ENCODE measurements around the gene ALG1. TPM values are rescaled to one million over a fixed set of nuclear protein-coding genes. Genes with fewer than 3 reads are reported as not detected.
"Not testable (repeated sequence)": the region's sequence is repeated elsewhere in the genome, so short reads cannot be mapped to it uniquely, and the experiment has no call there.

ALG1 gene
- total RNA-seq, 1 donor from 2014 or later: 20.5 TPM

GRCh38 chr16:5084099-5084731, 12.6 kb downstream of the ALG1 start:
- DNase-seq (ENCODE audit: low read depth); H3K27me3 ChIP-seq (ENCODE audit: control insufficient read depth, insufficient read depth, low read length); H3K36me3 ChIP-seq (ENCODE audit: control insufficient read depth, insufficient read depth, low read length); FAIRE-seq; H3K4me3 ChIP-seq (ENCODE audit: low read depth, low read length): not testable (repeated sequence)

GRCh38 chr16:5084802-5085201, 13.2 kb downstream of the ALG1 start:
- DNase-seq (ENCODE audit: low read depth): peak; percentile 38
- not testable (repeated sequence) for H3K4me3 ChIP-seq (ENCODE audit: low read depth, low read length); H3K27me3 ChIP-seq (ENCODE audit: control insufficient read depth, insufficient read depth, low read length); H3K36me3 ChIP-seq (ENCODE audit: control insufficient read depth, insufficient read depth, low read length); FAIRE-seq
- peak; percentile 73 for TF ChIP-seq CTCF (IDR thresholded peaks at IDR 0.05; ENCODE audit: insufficient read depth, low read length, severe bottlenecking)

DNA sequence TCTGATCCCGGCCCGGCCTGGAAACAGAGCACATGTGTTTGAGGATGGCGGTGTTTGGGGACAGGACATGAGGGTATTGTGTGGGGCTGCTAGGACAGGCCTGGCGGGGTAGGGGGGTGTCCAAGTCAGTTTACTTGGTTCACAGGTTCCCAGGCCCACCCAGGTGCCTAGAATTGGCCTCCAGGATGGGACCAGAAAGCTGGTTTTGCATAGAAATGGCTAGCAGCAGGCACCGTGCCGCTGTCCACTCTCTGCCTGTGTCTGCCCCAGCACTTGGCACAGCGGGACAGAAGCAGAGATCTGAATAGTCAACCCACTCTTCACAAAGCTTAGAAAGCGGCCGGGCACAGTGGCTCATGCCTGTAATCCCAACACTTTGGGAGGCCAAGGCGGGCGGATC, 14.1 kb downstream of the ALG1 start:
- not testable (repeated sequence) for FAIRE-seq; DNase-seq (ENCODE audit: low read depth); H3K27me3 ChIP-seq (ENCODE audit: control insufficient read depth, insufficient read depth, low read length); H3K4me3 ChIP-seq (ENCODE audit: low read depth, low read length); H3K36me3 ChIP-seq (ENCODE audit: control insufficient read depth, insufficient read depth, low read length)

GRCh38 chr16:5088086-5088790, 16.6 kb downstream of the ALG1 start:
- H3K36me3 ChIP-seq (ENCODE audit: control insufficient read depth, insufficient read depth, low read length); FAIRE-seq; H3K4me3 ChIP-seq (ENCODE audit: low read depth, low read length); H3K27me3 ChIP-seq (ENCODE audit: control insufficient read depth, insufficient read depth, low read length); DNase-seq (ENCODE audit: low read depth): not testable (repeated sequence)

GRCh38 chr16:5088936-5089335, 17.3 kb downstream of the ALG1 start:
- not testable (repeated sequence) for H3K27me3 ChIP-seq (ENCODE audit: control insufficient read depth, insufficient read depth, low read length); DNase-seq (ENCODE audit: low read depth); H3K36me3 ChIP-seq (ENCODE audit: control insufficient read depth, insufficient read depth, low read length); FAIRE-seq; H3K4me3 ChIP-seq (ENCODE audit: low read depth, low read length)

DNA sequence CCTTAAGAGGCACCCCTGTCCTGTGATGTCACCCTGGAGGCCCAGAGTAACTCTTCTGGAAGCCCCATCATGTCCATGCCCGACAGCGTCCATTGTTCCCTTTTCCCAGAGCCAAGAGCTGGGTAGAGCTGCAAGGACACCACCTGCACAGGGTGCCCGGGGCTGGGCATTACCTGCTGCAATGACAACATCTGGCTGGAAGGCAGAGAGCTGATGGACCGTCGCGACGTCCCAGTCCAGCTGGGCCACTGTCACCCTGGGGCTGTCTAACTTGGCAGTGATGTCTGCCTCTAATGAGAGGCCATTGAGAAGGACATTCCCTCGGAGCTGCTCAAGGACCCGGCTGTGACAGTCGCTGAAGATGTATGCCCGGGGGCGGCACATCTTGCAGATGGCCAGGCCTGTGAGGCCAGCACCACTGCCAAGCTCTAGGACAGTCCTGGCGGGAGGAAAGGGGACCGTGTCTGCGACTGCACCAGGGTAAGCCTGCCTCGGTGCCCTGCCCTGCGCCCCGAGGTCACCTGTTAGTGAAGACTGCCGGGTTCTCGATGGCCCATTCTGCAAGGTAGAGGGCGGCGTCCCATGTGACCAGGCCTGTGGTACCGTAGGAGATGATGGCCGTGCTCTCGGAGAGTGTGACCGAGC, 18.4 kb downstream of the ALG1 start:
- not testable (repeated sequence) for DNase-seq (ENCODE audit: low read depth); H3K4me3 ChIP-seq (ENCODE audit: low read depth, low read length); H3K36me3 ChIP-seq (ENCODE audit: control insufficient read depth, insufficient read depth, low read length); FAIRE-seq; H3K27me3 ChIP-seq (ENCODE audit: control insufficient read depth, insufficient read depth, low read length)

DNA sequence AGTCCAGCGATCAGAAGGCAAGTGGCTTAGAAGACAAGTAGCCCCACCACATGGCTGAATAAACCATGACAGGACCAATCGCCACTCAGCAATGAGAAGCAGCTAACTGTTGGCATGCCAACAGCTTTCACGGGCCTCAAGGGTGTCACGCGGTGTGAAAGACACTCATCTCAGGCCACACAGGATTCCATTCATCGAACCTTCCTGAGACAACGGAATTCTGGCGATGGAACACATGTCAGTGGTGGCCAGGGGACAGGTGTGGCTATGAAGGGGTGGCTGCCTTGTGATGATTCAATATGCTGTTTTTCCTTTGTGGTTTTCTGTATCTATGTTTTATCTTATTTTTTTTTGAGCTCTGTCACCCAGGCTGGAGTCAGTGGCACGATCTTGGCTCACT, 18.9 kb downstream of the ALG1 start:
- not testable (repeated sequence) for FAIRE-seq; H3K4me3 ChIP-seq (ENCODE audit: low read depth, low read length); DNase-seq (ENCODE audit: low read depth); H3K36me3 ChIP-seq (ENCODE audit: control insufficient read depth, insufficient read depth, low read length); H3K27me3 ChIP-seq (ENCODE audit: control insufficient read depth, insufficient read depth, low read length)

GRCh38 chr16:5093081-5093480, 21.4 kb downstream of the ALG1 start:
- H3K27me3 ChIP-seq (ENCODE audit: control insufficient read depth, insufficient read depth, low read length); DNase-seq (ENCODE audit: low read depth); FAIRE-seq; H3K36me3 ChIP-seq (ENCODE audit: control insufficient read depth, insufficient read depth, low read length); H3K4me3 ChIP-seq (ENCODE audit: low read depth, low read length): not testable (repeated sequence)

DNA sequence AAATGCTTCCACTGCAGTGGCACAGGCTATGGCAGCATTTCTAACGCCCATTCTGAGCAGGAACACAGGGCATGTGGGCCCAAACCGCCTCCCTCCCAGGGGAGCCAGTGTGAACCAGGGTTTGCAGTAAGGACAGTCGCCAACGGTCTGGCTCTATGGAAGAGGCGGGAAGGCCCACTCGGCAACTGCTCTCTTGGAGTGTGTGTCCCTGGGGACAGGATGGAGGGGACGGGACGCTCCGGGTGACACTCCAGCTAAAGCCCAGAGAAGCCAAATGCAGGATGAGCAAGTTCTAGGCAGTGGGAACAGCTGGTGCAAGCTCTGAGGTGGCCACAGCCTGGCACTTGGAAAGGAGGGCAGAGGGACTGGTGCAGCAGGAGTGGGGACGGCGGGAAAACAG, 22.1 kb downstream of the ALG1 start:
- not testable (repeated sequence) for DNase-seq (ENCODE audit: low read depth); H3K27me3 ChIP-seq (ENCODE audit: control insufficient read depth, insufficient read depth, low read length); FAIRE-seq; H3K4me3 ChIP-seq (ENCODE audit: low read depth, low read length); H3K36me3 ChIP-seq (ENCODE audit: control insufficient read depth, insufficient read depth, low read length)

DNA sequence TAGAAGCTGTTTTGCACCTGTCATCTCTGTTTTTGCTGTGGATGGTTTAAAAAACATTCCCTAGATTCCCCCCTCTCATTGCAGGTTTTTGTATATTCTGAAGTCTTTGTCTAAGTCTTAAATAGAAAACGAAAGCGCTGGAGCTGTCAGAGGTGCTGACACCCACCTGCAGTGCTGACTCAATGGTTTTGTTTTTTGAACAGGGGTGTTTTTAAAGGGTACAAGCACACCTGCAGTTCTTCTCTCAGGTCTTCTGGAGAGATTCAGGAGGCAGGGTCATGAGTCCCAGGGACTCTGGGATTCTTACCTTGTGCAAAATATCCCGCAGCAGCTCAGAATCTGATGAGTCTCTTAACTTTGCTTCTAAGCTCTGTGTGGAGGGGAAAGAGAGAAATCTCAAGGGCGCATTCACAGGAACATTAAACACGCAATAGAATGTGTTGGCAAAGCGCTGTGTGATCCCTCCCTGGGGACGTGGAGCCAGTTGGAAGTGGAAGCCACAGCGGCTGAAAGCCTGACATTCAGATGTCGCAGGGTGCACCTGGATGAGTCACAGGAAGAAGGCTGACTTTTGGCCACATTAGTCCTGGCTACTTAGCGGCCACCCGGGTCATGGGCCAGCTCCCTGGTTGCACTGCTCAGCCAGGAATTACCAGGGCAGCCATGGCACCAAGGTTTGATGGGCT, 23.6 kb downstream of the ALG1 start:
- not testable (repeated sequence) for DNase-seq (ENCODE audit: low read depth)

DNA sequence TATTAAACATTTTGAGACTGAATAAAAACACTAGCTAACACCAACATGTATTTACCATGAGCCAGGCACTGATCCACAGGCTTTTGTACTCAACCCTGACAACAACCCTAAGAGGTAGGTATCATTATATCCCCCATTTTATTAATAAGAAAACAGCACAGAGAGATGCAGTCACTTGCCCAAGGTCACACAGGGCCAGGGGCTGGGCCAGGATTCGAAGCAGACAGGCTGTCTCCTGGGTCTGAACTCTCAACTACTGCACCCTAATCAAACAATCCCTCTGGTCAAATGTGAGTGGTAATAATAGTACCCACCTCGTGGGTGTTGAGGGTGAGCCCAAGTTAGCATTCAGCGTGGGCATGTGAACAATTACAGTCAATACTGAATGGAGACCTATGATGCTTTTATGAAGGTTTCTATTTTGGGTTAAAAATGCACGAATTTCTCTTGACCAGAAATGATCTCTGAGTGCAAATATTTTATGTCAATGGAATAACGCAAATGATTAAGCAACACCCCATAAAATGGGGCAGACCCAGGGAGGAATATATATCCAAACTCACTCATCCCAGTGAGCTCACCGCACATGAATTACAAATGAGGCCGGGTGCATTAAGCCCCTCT, 24.9 kb downstream of the ALG1 start:
- not testable (repeated sequence) for DNase-seq (ENCODE audit: low read depth); FAIRE-seq
- peak overlapping the region; percentile 66 for H3K4me3 ChIP-seq (ENCODE audit: low read depth, low read length)

More for the DNA sequence above, 23.6 kb downstream of the ALG1 start:
- not testable (repeated sequence) for FAIRE-seq; H3K27me3 ChIP-seq (ENCODE audit: control insufficient read depth, insufficient read depth, low read length); H3K36me3 ChIP-seq (ENCODE audit: control insufficient read depth, insufficient read depth, low read length); H3K4me3 ChIP-seq (ENCODE audit: low read depth, low read length)

GRCh38 chr16:5097061-5097469, 25.4 kb downstream of the ALG1 start:
- not testable (repeated sequence) for H3K36me3 ChIP-seq (ENCODE audit: control insufficient read depth, insufficient read depth, low read length); FAIRE-seq
- DNase-seq (ENCODE audit: low read depth): peak; percentile 6

More for the DNA sequence above, 24.9 kb downstream of the ALG1 start:
- not testable (repeated sequence) for H3K36me3 ChIP-seq (ENCODE audit: control insufficient read depth, insufficient read depth, low read length); H3K27me3 ChIP-seq (ENCODE audit: control insufficient read depth, insufficient read depth, low read length)

More at GRCh38 chr16:5097061-5097469, 25.4 kb downstream of the ALG1 start:
- not testable (repeated sequence) for H3K27me3 ChIP-seq (ENCODE audit: control insufficient read depth, insufficient read depth, low read length)
- peak overlapping the region; percentile 66 for H3K4me3 ChIP-seq (ENCODE audit: low read depth, low read length)

Measured in bronchial epithelial cell (primary cell).